SK-N-SH (cell line): Measurements from ENCODE around the gene ADAMTS6. TPM values are rescaled to one million over a fixed set of nuclear protein-coding genes. Genes with fewer than 3 reads are reported as not detected.

Source experiments
- CHD2 ChIP-seq: fragments of 150-350 bp; IDR thresholded peaks from 2 replicates; pipeline ENCODE4 v1.6.1; 2018; ENCODE audit warnings: low read length; ENCODE audit not compliant: partially characterized antibody
- ELF1 ChIP-seq: IDR thresholded peaks from 2 replicates; pipeline ENCODE4 v1.4.0; 2012
- EZH2phosphoT487 ChIP-seq: fragments of 200-600 bp; sonication (generic); IDR thresholded peaks from 2 replicates; pipeline ENCODE4 v1.6.1; 2017; ENCODE audit warnings: low read depth, mixed run types, mild to moderate bottlenecking, antibody characterized with exemption, moderate library complexity, borderline replicate concordance
- FOSL2 ChIP-seq: IDR thresholded peaks from 2 replicates; pipeline ENCODE4 v1.4.0; 2012; ENCODE audit warnings: low read depth, mild to moderate bottlenecking, moderate library complexity, borderline replicate concordance
- FOXJ3 ChIP-seq: sonication (generic); formaldehyde crosslinking; IDR thresholded peaks from 2 replicates; pipeline ENCODE4 v1.5.1; 2020; ENCODE audit warnings: mild to moderate bottlenecking, missing genetic modification reagents
- NFIC ChIP-seq: IDR thresholded peaks from 2 replicates; pipeline ENCODE4 v1.4.0; 2012; ENCODE audit warnings: borderline replicate concordance
- RXRA ChIP-seq: IDR thresholded peaks from 2 replicates; pipeline ENCODE4 v1.4.0; 2012; ENCODE audit warnings: low read depth, mild to moderate bottlenecking, borderline replicate concordance
- TAF1 ChIP-seq: IDR thresholded peaks from 2 replicates; pipeline ENCODE4 v1.6.1; 2012; ENCODE audit warnings: low read depth, mild to moderate bottlenecking, low read length, moderate library complexity, borderline replicate concordance
- TCF12 ChIP-seq: IDR thresholded peaks from 2 replicates; pipeline ENCODE4 v1.4.0; 2012
- TEAD4 ChIP-seq: IDR thresholded peaks from 2 replicates; pipeline ENCODE4 v1.4.0; 2012; ENCODE audit warnings: mild to moderate bottlenecking, borderline replicate concordance; ENCODE audit not compliant: insufficient read depth
- USF1 ChIP-seq: IDR thresholded peaks from 2 replicates; pipeline ENCODE4 v1.4.0; 2012; ENCODE audit warnings: low read depth, borderline replicate concordance
- YY1 ChIP-seq: IDR thresholded peaks from 2 replicates; pipeline ENCODE4 v1.4.0; 2012; ENCODE audit warnings: low read depth, mild to moderate bottlenecking
- ZBTB33 ChIP-seq: IDR thresholded peaks from 2 replicates; pipeline ENCODE4 v1.4.0; 2012; ENCODE audit warnings: low read depth, borderline replicate concordance
- polyA plus RNA-seq, 3 experiments: library from polyadenylated mRNA; depleted of rRNA; stranded (reverse); fragments of >200 nt; gene quantifications; 2 replicates each; pipeline ENCODE4 v1.2.3, GENCODE V29; 2012
- TF ChIP-seq, protein P1 (sequence below): IDR thresholded peaks from 2 replicates; pipeline ENCODE4; 2012
- TF ChIP-seq, protein P2 (sequence below): fragments of 150-350 bp; IDR thresholded peaks from 2 replicates; pipeline ENCODE4 v1.6.1; 2016; ENCODE audit warnings: mild to moderate bottlenecking, low read depth, low read length
- TF ChIP-seq, protein P3 (sequence below): IDR thresholded peaks from 2 replicates; pipeline ENCODE4 v1.4.0; 2012; ENCODE audit warnings: low read depth

The ADAMTS6 gene
- polyA plus RNA-seq, 1 of the 3 experiments (the other 2 are of a cell fraction) = 15.0 TPM

GRCh38 chr5:65198456-65199120, 283.1 kb downstream of the ADAMTS6 start (continued):
- TF ChIP-seq, protein P1, sequence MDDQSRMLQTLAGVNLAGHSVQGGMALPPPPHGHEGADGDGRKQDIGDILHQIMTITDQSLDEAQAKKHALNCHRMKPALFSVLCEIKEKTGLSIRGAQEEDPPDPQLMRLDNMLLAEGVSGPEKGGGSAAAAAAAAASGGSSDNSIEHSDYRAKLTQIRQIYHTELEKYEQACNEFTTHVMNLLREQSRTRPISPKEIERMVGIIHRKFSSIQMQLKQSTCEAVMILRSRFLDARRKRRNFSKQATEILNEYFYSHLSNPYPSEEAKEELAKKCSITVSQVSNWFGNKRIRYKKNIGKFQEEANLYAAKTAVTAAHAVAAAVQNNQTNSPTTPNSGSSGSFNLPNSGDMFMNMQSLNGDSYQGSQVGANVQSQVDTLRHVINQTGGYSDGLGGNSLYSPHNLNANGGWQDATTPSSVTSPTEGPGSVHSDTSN = peak; percentile 94
- no peak; the same call in 1 of the 2 replicates for TF ChIP-seq TAF1
- no peak for TF ChIP-seq EZH2phosphoT487
- peak; percentile 99 for TF ChIP-seq TEAD4
- peak; percentile 47; the same call in 1 of the 2 replicates for TF ChIP-seq YY1
- peak; percentile 96 for TF ChIP-seq RXRA
- no peak for TF ChIP-seq CHD2
- peak; percentile 84 for TF ChIP-seq ZBTB33
- peak; percentile 100 for TF ChIP-seq TCF12
- TF ChIP-seq, protein P2, sequence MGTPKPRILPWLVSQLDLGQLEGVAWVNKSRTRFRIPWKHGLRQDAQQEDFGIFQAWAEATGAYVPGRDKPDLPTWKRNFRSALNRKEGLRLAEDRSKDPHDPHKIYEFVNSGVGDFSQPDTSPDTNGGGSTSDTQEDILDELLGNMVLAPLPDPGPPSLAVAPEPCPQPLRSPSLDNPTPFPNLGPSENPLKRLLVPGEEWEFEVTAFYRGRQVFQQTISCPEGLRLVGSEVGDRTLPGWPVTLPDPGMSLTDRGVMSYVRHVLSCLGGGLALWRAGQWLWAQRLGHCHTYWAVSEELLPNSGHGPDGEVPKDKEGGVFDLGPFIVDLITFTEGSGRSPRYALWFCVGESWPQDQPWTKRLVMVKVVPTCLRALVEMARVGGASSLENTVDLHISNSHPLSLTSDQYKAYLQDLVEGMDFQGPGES = no peak
- TF ChIP-seq, protein P3, sequence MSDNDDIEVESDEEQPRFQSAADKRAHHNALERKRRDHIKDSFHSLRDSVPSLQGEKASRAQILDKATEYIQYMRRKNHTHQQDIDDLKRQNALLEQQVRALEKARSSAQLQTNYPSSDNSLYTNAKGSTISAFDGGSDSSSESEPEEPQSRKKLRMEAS = no peak; the same call in 1 of the 2 replicates
- TF ChIP-seq NFIC = peak; percentile 90
- TF ChIP-seq ELF1 = no peak
- TF ChIP-seq FOSL2 = peak; percentile 99
- TF ChIP-seq FOXJ3 = no peak
- TF ChIP-seq USF1 = 0 out of 2 replicates have a peak, but pooled peaks have one; percentile 28
